B cell (primary cell): Measurements from ENCODE around the gene GPHN. TPM values are rescaled to one million over a fixed set of nuclear protein-coding genes. Genes with fewer than 3 reads are reported as not detected.

ENCODE experiments used
- ATAC-seq: fragments of 200-7000 bp; cut with Tn5 transposase; one replicate; pipeline ENCODE4 v1.10.0; 2021; ENCODE audit warnings: low read depth, mild to moderate bottlenecking, moderate number of reproducible peaks, moderate library complexity
- CTCF ChIA-PET: fragments of 350-600 bp; sonication (Branson Sonifier 250); formaldehyde crosslinking; loops from one replicate; lab custom pipeline; 2021; ENCODE audit warnings: antibody characterized with exemption, inconsistent platforms; lab: Charles Lee
- POLR2A ChIA-PET: fragments of 350-600 bp; sonication (Branson Sonifier 250); formaldehyde crosslinking; loops from one replicate; lab custom pipeline; 2021; ENCODE audit warnings: antibody characterized with exemption; lab: Charles Lee
- DNase-seq: peaks from one replicate; pipeline ENCODE4 v3.0.0; 2013
- H2AFZ ChIP-seq: 2 replicates; pipeline ENCODE4 v1.6.1; 2012; ENCODE audit warnings: mild to moderate bottlenecking, low read depth, low read length; ENCODE audit not compliant: insufficient read depth, poor library complexity, severe bottlenecking
- H3K27ac ChIP-seq, 2 donors: 1 replicate in 1 of 2; 2 replicates in 1 of 2; pipeline ENCODE4 v1.5.1; 2012 to 2013; ENCODE audit warnings: low read length in 2 of 2, mild to moderate bottlenecking in 2 of 2, moderate library complexity in 1 of 2
- H3K27me3 ChIP-seq, 4 experiments: fragments of 200-600 bp in 1 of 4; sonication (generic) in 1 of 4; replicated peaks in 1 of 4; 1 replicate in 2 of 4; 2 replicates in 2 of 4; pipeline versions ENCODE4 v1.6.1 to v1.7.0; 2013 to 2016; ENCODE audit warnings: low read length in 3 of 4, mild to moderate bottlenecking in 2 of 4, mixed read lengths in 1 of 4, moderate library complexity in 1 of 4; ENCODE audit not compliant: insufficient read depth in 4 of 4, control insufficient read depth in 3 of 4; ENCODE audit errors: control extremely low read depth in 1 of 4
- H3K36me3 ChIP-seq, 2 experiments: replicated peaks in 1 of 2; 1 replicate in 1 of 2; 2 replicates in 1 of 2; pipeline versions ENCODE4 v1.6.1 to v1.7.1; 2013; ENCODE audit warnings: low read length in 1 of 2; ENCODE audit not compliant: insufficient read depth in 2 of 2, control insufficient read depth in 1 of 2; ENCODE audit errors: control extremely low read depth in 1 of 2, extremely low read depth in 1 of 2
- H3K4me1 ChIP-seq, 2 donors: fragments of 200-600 bp in 1 of 2; sonication (generic) in 1 of 2; 1 replicate in 1 of 2; 2 replicates in 1 of 2; pipeline versions ENCODE4 v1.5.1 to v1.6.1; 2013 to 2017; ENCODE audit warnings: low read length in 2 of 2; ENCODE audit not compliant: control insufficient read depth in 2 of 2, insufficient read depth in 2 of 2
- H3K4me2 ChIP-seq: replicated peaks from 2 replicates; pipeline ENCODE3; 2012; ENCODE audit warnings: mild to moderate bottlenecking, low read depth, low read length; ENCODE audit not compliant: poor library complexity, severe bottlenecking
- H3K4me3 ChIP-seq, 5 experiments: fragments of 200-600 bp in 1 of 5; sonication (generic) in 1 of 5; 1 replicate in 3 of 5; 2 replicates in 2 of 5; pipeline versions ENCODE4 v1.5.1 to v1.7.0; 2011 to 2016; ENCODE audit warnings: low read length in 4 of 5, mild to moderate bottlenecking in 4 of 5, low read depth in 2 of 5, control low read depth in 1 of 5, moderate library complexity in 1 of 5; ENCODE audit not compliant: insufficient read depth in 1 of 5; ENCODE audit errors: control extremely low read depth in 1 of 5, extremely low read depth in 1 of 5
- H3K79me2 ChIP-seq: fragments of 200-600 bp; sonication (generic); one replicate; pipeline ENCODE4 v1.6.0; 2016; ENCODE audit warnings: low read length; ENCODE audit not compliant: control insufficient read depth, insufficient read depth
- H3K9ac ChIP-seq: fragments of 200-600 bp; sonication (generic); 2 replicates; pipeline ENCODE4 v1.6.1; 2017; ENCODE audit warnings: mild to moderate bottlenecking, low read length, moderate library complexity
- H3K9me3 ChIP-seq, 3 donors: one replicate each; pipeline versions ENCODE4 v1.6.1 to v1.7.1; 2013; ENCODE audit warnings: low read length in 2 of 3; ENCODE audit not compliant: control insufficient read depth in 2 of 3, insufficient read depth in 1 of 3; ENCODE audit errors: control extremely low read depth in 1 of 3
- H4K20me1 ChIP-seq: 2 replicates; pipeline ENCODE4 v1.6.0; 2012; ENCODE audit warnings: mild to moderate bottlenecking, low read length; ENCODE audit not compliant: insufficient read depth, control insufficient read depth, poor library complexity, severe bottlenecking
- H3K27ac Mint-ChIP-seq: one replicate; pipeline ENCODE4 v1.8.0; 2021; ENCODE audit warnings: mixed read lengths
- H3K27me3 Mint-ChIP-seq: one replicate; pipeline ENCODE4 v1.8.0; 2021; ENCODE audit warnings: mixed read lengths
- H3K4me1 Mint-ChIP-seq: one replicate; pipeline ENCODE4 v1.8.0; 2021; ENCODE audit warnings: mixed read lengths
- H3K4me3 Mint-ChIP-seq: one replicate; pipeline ENCODE4 v1.8.0; 2021; ENCODE audit warnings: mixed read lengths
- H3K9me3 Mint-ChIP-seq: one replicate; pipeline ENCODE4 v1.8.0; 2022; ENCODE audit warnings: mixed read lengths; ENCODE audit not compliant: insufficient read depth
- EZH2 ChIP-seq: IDR thresholded peaks from 2 replicates; pipeline ENCODE4 v1.6.1; 2012; ENCODE audit warnings: borderline replicate concordance, low read depth, mild to moderate bottlenecking, moderate library complexity, low read length; ENCODE audit not compliant: insufficient read depth, poor library complexity, severe bottlenecking
- WGBS: methylation state at CpG from one replicate; pipeline ENCODE4 v1.1.5; 2013; ENCODE audit warnings: missing lambda C conversion rate; ENCODE audit not compliant: insufficient coverage; 5-methylcytosine and 5-hydroxymethylcytosine counted together
- intact Hi-C: fragments of 100-400 bp; cut with micrococcal nuclease; formaldehyde crosslinking; loops from one replicate; pipeline ENCODE4 v1.10.0; 2022
- polyA plus RNA-seq: library from polyadenylated mRNA; depleted of rRNA; stranded (reverse); fragments of >200 nt; gene quantifications from 2 replicates; pipeline ENCODE4 v1.2.3, GENCODE V29; 2012
- total RNA-seq, 2 donors: library from RNA; stranded (reverse); fragments of 120-200 nt in 1 of 2; gene quantifications; 1 replicate in 1 of 2; 2 replicates in 1 of 2; pipeline versions ENCODE4 v1.2.3 to v1.2.4, GENCODE V29; 2013 to 2022
- TF ChIP-seq, protein P1 (sequence below): fragments of 200-600 bp; IDR thresholded peaks from one replicate; pipeline ENCODE4 v1.8.0; 2022; ENCODE audit warnings: antibody characterized with exemption, mild to moderate bottlenecking

GPHN gene
- total and polyA plus RNA-seq, 2 donors (not counting 1 experiment from before 2014, with no cell fraction given) = 3.4 to 18.0 TPM

DNA sequence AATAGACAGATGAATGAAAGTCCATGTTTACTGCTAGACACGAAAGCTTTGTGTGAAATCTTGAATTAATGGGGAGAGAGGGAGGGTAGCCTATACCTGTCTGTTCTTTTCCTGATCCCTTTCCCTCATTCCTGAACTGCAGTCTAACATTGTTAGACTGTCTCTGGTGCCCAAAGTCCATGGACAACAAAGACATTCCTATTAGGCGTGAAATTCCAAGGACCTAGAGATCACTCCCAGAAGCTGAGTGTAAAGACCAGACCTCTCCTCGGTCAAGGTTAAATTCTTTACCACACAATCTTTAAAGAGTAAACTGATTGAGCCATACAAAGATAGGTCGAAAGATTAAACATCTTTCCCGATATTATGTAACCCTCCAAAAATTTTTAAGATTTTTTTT is 410.6 kb downstream of the GPHN start:
- ChIA-PET POLR2A (no interaction called here), CTCF (no interaction called here)
- Histone ChIP-seq H3K79me2 (no peaks in the 10 kb centered on the region), H3K27ac (no peak overlapping the region), H3K9me3 (no peaks in the 10 kb centered on the region), H3K4me1 (no peaks in the 10 kb centered on the region), H2AFZ (no peak overlapping the region), H3K36me3 (no peaks in the 10 kb centered on the region), H3K4me2 (no peak overlapping the region), H3K9ac (no peak overlapping the region), H4K20me1 (no peaks in the 10 kb centered on the region), H3K4me3 (no peak overlapping the region), H3K27me3 (no peaks in the 10 kb centered on the region)
- TF ChIP-seq, protein P1, sequence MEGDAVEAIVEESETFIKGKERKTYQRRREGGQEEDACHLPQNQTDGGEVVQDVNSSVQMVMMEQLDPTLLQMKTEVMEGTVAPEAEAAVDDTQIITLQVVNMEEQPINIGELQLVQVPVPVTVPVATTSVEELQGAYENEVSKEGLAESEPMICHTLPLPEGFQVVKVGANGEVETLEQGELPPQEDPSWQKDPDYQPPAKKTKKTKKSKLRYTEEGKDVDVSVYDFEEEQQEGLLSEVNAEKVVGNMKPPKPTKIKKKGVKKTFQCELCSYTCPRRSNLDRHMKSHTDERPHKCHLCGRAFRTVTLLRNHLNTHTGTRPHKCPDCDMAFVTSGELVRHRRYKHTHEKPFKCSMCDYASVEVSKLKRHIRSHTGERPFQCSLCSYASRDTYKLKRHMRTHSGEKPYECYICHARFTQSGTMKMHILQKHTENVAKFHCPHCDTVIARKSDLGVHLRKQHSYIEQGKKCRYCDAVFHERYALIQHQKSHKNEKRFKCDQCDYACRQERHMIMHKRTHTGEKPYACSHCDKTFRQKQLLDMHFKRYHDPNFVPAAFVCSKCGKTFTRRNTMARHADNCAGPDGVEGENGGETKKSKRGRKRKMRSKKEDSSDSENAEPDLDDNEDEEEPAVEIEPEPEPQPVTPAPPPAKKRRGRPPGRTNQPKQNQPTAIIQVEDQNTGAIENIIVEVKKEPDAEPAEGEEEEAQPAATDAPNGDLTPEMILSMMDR = no peak
- no peak for TF ChIP-seq EZH2
- intact Hi-C loops = no loop called here
- Mint-ChIP-seq H3K27ac (no peak overlapping the region), H3K4me3 (no peak overlapping the region), H3K9me3 (no peaks in the 10 kb centered on the region), H3K27me3 (no peaks in the 10 kb centered on the region), H3K4me1 (no peaks in the 10 kb centered on the region)
- no peak for ATAC-seq
- 96% methylated on average over 2 of the region's 5 CpGs for WGBS
- no peak for DNase-seq

DNA sequence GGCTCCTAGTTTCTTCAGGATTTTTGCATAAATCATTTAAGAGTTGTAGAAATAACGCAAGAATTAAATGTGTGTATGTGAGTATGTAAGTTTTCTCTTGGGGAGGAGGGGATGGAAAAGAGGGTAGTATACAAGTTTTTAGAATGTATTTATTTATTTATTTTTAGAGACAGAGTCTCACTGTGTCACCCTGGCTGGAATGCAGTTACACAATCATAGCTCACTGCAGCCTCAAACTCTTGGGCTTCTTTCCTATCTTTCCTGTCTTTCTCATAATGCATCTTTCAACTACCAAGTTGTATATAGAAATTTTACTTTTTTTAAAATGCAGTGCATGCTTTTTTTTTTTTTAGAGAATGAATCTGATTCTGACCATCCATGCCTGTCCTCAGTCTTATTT is 412.2 kb downstream of the GPHN start:
- Histone ChIP-seq H3K27ac (no peak overlapping the region), H3K79me2 (no peaks in the 10 kb centered on the region), H4K20me1 (no peaks in the 10 kb centered on the region), H2AFZ (no peak overlapping the region), H3K4me1 (no peaks in the 10 kb centered on the region), H3K4me3 (no peak overlapping the region), H3K36me3 (no peaks in the 10 kb centered on the region), H3K9me3 (no peaks in the 10 kb centered on the region), H3K27me3 (no peaks in the 10 kb centered on the region), H3K9ac (no peak overlapping the region), H3K4me2 (no peak overlapping the region)
- H3K4me3 Mint-ChIP-seq = no peak overlapping the region
- no peak overlapping the region for H3K27ac Mint-ChIP-seq
- CTCF ChIA-PET = no interaction called here
- intact Hi-C loops = no loop called here
- no peaks in the 10 kb centered on the region for H3K4me1 Mint-ChIP-seq
- DNase-seq (no peak), ATAC-seq (no peak)
- POLR2A ChIA-PET = no interaction called here
- no peaks in the 10 kb centered on the region for H3K27me3 Mint-ChIP-seq
- WGBS = no CpG with 5 or more reads among the region's 1 CpG
- TF ChIP-seq EZH2 = no peak
- TF ChIP-seq, protein P1 = no peak
- H3K9me3 Mint-ChIP-seq = no peaks in the 10 kb centered on the region
